ENCODE results near the gene ISM1. TPM values are rescaled to one million over a fixed set of nuclear protein-coding genes. Genes with fewer than 3 reads are reported as not detected.

ISM1 gene
- total RNA-seq, 2 donors from 2014 or later = 0.45 to 2.2 TPM

DNA sequence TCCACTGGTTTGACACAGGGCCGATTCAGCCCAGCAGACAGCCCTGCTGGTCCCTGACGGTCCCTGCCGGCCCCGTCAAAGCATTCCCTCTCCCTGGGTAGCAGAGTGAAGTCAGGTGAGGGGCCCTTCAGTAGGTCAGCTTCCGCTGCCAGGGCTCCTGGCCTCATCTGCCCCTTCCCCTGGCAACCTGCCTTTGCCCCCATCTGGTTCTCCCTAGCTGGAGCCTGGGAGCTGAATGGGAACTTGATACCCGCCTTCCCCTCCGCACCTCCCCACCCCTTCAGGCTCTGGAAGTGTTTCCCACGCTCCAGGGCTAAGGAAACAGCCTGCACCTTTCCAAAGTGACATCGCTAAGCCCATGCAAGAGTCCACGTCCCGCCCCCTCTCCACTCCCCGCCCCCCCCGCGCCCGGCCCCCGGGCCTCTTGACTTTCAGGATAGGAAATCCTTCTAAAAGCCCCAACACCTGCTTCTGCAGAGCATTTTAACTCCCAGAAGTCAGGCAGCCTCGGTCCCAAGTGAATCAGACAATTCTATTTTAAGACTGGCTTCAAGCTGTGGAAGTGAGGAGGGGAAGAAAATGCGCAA is 53.3 kb downstream of the ISM1 start:
- no peak overlapping the region for H3K27ac ChIP-seq
- 10% methylated on average over 18 of the region's 18 CpGs for WGBS

DNA sequence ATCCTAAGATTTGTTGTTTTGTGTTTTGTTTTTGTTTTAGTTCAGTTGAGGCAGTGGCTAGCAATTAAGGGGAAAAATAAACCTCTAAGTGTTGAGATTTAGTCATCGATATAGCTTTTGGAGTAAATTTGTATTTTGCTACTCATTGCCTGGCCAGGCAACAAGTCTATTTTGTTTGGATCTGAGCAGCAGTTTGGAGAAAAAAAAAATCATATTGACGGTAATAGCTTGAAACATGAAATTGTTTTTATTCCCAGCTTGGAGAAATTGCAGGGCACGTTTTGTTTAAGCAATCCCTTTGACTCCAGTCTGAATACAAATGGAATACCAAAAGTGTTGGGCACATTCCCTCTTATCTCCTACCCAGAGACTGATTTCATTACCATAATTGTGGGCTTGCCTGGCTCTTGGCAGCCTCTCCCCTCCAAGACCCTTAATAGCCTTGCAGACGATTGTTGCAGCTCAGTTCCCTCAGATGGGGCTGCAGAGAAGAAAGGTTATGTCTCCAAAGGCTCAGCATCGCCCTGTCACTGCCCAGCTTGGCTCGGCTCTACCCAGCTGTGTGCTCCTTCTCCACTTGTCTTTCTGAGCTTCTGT is 56.0 kb downstream of the ISM1 start:
- Histone ChIP-seq H3K27ac (no peak overlapping the region), H3K4me3 (no peak overlapping the region), H3K36me3 (no peaks in the 10 kb centered on the region), H3K4me1 (replicated peaks) (no peaks in the 10 kb centered on the region), H3K27me3 (replicated peaks; ENCODE audit: insufficient read depth) (no peaks in the 10 kb centered on the region), H3K9me3 (no peaks in the 10 kb centered on the region)
- TF ChIP-seq POLR2AphosphoS5 (IDR thresholded peaks at IDR 0.05) (no peak), POLR2A (IDR thresholded peaks at IDR 0.05) (no peak)
- TF ChIP-seq, protein P1, sequence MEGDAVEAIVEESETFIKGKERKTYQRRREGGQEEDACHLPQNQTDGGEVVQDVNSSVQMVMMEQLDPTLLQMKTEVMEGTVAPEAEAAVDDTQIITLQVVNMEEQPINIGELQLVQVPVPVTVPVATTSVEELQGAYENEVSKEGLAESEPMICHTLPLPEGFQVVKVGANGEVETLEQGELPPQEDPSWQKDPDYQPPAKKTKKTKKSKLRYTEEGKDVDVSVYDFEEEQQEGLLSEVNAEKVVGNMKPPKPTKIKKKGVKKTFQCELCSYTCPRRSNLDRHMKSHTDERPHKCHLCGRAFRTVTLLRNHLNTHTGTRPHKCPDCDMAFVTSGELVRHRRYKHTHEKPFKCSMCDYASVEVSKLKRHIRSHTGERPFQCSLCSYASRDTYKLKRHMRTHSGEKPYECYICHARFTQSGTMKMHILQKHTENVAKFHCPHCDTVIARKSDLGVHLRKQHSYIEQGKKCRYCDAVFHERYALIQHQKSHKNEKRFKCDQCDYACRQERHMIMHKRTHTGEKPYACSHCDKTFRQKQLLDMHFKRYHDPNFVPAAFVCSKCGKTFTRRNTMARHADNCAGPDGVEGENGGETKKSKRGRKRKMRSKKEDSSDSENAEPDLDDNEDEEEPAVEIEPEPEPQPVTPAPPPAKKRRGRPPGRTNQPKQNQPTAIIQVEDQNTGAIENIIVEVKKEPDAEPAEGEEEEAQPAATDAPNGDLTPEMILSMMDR (IDR thresholded peaks at IDR 0.05) = no peak
- intact Hi-C loops (cut with DNase I) = no loop called here
- 74% methylated on average over 6 of the region's 6 CpGs for WGBS
- DNase-seq (ENCODE audit: low spot score) = no peak

More for the DNA sequence above, 53.3 kb downstream of the ISM1 start:
- Histone ChIP-seq H3K27me3 (replicated peaks; ENCODE audit: insufficient read depth) (no peaks in the 10 kb centered on the region), H3K4me3 (no peak overlapping the region), H3K36me3 (no peaks in the 10 kb centered on the region), H3K9me3 (no peaks in the 10 kb centered on the region), H3K4me1 (replicated peaks) (no peaks in the 10 kb centered on the region)
- intact Hi-C loops (cut with DNase I) = no loop called here
- TF ChIP-seq POLR2A (IDR thresholded peaks at IDR 0.05) = no peak
- TF ChIP-seq, protein P1 (IDR thresholded peaks at IDR 0.05) = no peak
- TF ChIP-seq POLR2AphosphoS5 (IDR thresholded peaks at IDR 0.05) = no peak
- DNase-seq (ENCODE audit: low spot score) = no peak

DNA sequence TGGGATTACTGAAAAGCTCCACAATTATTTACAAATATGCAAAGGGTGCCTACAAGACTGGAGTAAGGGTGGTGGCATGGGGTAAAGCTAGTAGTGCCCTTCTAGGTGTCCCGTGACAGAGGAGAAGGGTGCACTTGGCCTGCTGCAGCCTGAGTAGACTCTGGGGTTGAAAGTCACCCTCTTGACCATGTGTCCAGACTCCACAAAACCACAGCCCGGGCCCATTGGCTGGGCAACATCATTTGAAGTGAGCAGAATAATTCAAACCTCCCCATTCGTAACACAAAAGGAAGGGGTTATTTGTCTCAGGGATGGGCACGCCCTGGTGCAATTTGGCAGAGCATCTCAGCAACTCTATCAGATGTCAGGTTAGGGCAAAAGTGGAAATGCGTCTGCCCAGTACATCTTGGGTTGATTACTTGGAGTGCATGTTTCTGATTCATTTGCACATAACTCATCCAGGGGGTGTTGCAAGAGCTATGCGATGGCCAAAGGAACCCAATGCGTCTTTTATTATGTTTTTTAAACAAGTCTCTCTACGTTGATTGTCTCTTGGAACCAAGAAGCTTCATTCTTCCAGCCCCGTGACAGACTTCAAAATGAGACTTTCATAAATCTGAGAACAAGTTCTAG is 56.7 kb downstream of the ISM1 start:
- H3K4me3 ChIP-seq = no peak overlapping the region
- DNase-seq (ENCODE audit: low spot score) = no peak
- TF ChIP-seq, protein P1 (IDR thresholded peaks at IDR 0.05) = no peak
- TF ChIP-seq POLR2AphosphoS5 (IDR thresholded peaks at IDR 0.05) (no peak), POLR2A (IDR thresholded peaks at IDR 0.05) (no peak)
- WGBS = 91% methylated on average over 9 of the region's 9 CpGs
- intact Hi-C loops (cut with DNase I) = no loop called here
- no peaks in the 10 kb centered on the region for H3K36me3 ChIP-seq
- no peaks in the 10 kb centered on the region for H3K4me1 ChIP-seq (replicated peaks)
- no peak overlapping the region for H3K27ac ChIP-seq
- no peaks in the 10 kb centered on the region for H3K27me3 ChIP-seq (replicated peaks; ENCODE audit: insufficient read depth)
- H3K9me3 ChIP-seq = no peaks in the 10 kb centered on the region

DNA sequence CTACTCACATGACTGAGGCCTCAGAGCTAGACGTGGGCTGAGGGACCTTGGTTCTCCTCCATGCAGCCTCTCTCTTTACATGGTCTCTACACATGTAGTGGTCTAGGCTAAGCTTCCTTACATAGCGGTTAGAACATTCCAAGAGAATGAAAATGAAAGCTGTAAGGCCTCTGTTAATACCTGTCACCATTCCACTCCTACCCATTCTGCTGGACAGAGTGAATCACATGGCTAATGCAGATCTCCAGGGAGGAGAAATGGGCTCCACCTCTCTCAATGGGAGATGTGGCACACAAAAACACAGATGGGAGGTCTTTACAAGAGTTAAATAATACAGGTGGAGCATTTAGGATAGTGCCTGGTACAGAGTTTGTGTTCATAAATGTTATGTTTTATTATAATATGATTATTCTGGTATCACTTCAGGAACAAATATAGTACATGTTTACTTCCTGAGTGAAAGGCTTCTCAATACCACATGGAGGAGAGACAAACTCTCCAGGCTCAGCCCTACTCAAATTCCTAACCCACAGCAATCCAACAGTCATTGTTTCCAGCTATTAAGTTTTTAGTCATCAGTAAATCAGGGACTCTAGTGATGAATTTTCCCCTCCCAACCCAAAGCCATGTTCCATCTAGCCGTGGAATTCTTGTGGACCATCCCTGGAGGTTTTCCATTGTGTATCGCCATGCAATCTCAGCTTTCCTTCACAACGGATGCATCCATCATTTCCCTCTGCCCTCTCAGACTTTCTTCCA is 57.9 kb downstream of the ISM1 start:
- WGBS = 94% methylated on average over 5 of the region's 5 CpGs
- H3K9me3 ChIP-seq = no peaks in the 10 kb centered on the region
- H3K4me1 ChIP-seq (replicated peaks) = no peaks in the 10 kb centered on the region
- no peak overlapping the region for H3K4me3 ChIP-seq
- TF ChIP-seq POLR2AphosphoS5 (IDR thresholded peaks at IDR 0.05) (no peak), POLR2A (IDR thresholded peaks at IDR 0.05) (no peak)
- TF ChIP-seq, protein P1 (IDR thresholded peaks at IDR 0.05) = no peak
- no peak overlapping the region for H3K27ac ChIP-seq
- DNase-seq (ENCODE audit: low spot score) = no peak
- intact Hi-C loops (cut with DNase I) = no loop called here
- no peaks in the 10 kb centered on the region for H3K36me3 ChIP-seq
- no peaks in the 10 kb centered on the region for H3K27me3 ChIP-seq (replicated peaks; ENCODE audit: insufficient read depth)

Data from prostate gland (tissue), 2 donors.